Measurements from ENCODE around the gene MRPL51. TPM values are rescaled to one million over a fixed set of nuclear protein-coding genes. Genes with fewer than 3 reads are reported as not detected.

MRPL51 gene
- total RNA-seq, 1 donor = 68.8 TPM

- H3K9me3 ChIP-seq (ENCODE audit: low read depth, low read length) = no peaks in the 10 kb centered on the region
- H3K4me1 ChIP-seq (ENCODE audit: insufficient read depth, low read length) = peaks cover 45% of the 10 kb centered on the region
- H3K79me2 ChIP-seq (ENCODE audit: insufficient read depth, low read length) = peaks cover 31% of the 10 kb centered on the region
- H3K27me3 ChIP-seq (ENCODE audit: insufficient read depth, low read length) = no peaks in the 10 kb centered on the region
- peak overlapping the region; percentile 98 for H3K4me2 ChIP-seq (ENCODE audit: insufficient read depth, low read length)
- H2AFZ ChIP-seq (ENCODE audit: low read length) = no peak overlapping the region
- DNase-seq (ENCODE audit: insufficient read length, low spot score, missing footprints) = no peak
- H4K20me1 ChIP-seq (ENCODE audit: insufficient read depth, low read length) = peaks cover 57% of the 10 kb centered on the region
- no peak for TF ChIP-seq CTCF (IDR thresholded peaks at IDR 0.05; ENCODE audit: extremely low read depth, low read depth, low read length)
- H3K27ac ChIP-seq (ENCODE audit: low read depth, low read length) = peak overlapping the region; percentile 95
- H3K4me3 ChIP-seq (ENCODE audit: insufficient read depth, low read length) = peak overlapping the region; percentile 95
- H3K36me3 ChIP-seq (ENCODE audit: insufficient read depth, low read length) = peaks cover 64% of the 10 kb centered on the region
These were observed 42.6 kb upstream of the MRPL51 start for GRCh38 chr12:6535697-6535946.

- DNase-seq (ENCODE audit: insufficient read length, low spot score, missing footprints) = peak; percentile 97
- Histone ChIP-seq H3K36me3 (ENCODE audit: insufficient read depth, low read length) (peaks cover 69% of the 10 kb centered on the region), H3K4me3 (ENCODE audit: insufficient read depth, low read length) (peak overlapping the region; percentile 95), H2AFZ (ENCODE audit: low read length) (no peak overlapping the region), H3K9me3 (ENCODE audit: low read depth, low read length) (no peaks in the 10 kb centered on the region), H3K27me3 (ENCODE audit: insufficient read depth, low read length) (no peaks in the 10 kb centered on the region), H4K20me1 (ENCODE audit: insufficient read depth, low read length) (peaks cover 54% of the 10 kb centered on the region), H3K4me1 (ENCODE audit: insufficient read depth, low read length) (peaks cover 42% of the 10 kb centered on the region), H3K27ac (ENCODE audit: low read depth, low read length) (peak overlapping the region; percentile 95), H3K4me2 (ENCODE audit: insufficient read depth, low read length) (peak overlapping the region; percentile 98), H3K79me2 (ENCODE audit: insufficient read depth, low read length) (peaks cover 31% of the 10 kb centered on the region)
- no peak for TF ChIP-seq CTCF (IDR thresholded peaks at IDR 0.05; ENCODE audit: extremely low read depth, low read depth, low read length)
These were observed 42.1 kb upstream of the MRPL51 start for GRCh38 chr12:6534945-6535696.

- Histone ChIP-seq H3K36me3 (ENCODE audit: insufficient read depth, low read length) (peaks cover 69% of the 10 kb centered on the region), H3K27me3 (ENCODE audit: insufficient read depth, low read length) (no peaks in the 10 kb centered on the region), H3K79me2 (ENCODE audit: insufficient read depth, low read length) (peaks cover 31% of the 10 kb centered on the region), H3K27ac (ENCODE audit: low read depth, low read length) (peak overlapping the region; percentile 95), H4K20me1 (ENCODE audit: insufficient read depth, low read length) (peaks cover 49% of the 10 kb centered on the region), H3K4me1 (ENCODE audit: insufficient read depth, low read length) (peaks cover 38% of the 10 kb centered on the region), H2AFZ (ENCODE audit: low read length) (no peak overlapping the region), H3K4me3 (ENCODE audit: insufficient read depth, low read length) (peak overlapping the region; percentile 95), H3K9me3 (ENCODE audit: low read depth, low read length) (no peaks in the 10 kb centered on the region), H3K4me2 (ENCODE audit: insufficient read depth, low read length) (peak overlapping the region; percentile 98)
- peak; percentile 90 for DNase-seq (ENCODE audit: insufficient read length, low spot score, missing footprints)
- no peak for TF ChIP-seq CTCF (IDR thresholded peaks at IDR 0.05; ENCODE audit: extremely low read depth, low read depth, low read length)
These were observed 41.6 kb upstream of the MRPL51 start for GRCh38 chr12:6534695-6534944.

- peaks cover 31% of the 10 kb centered on the region for H3K79me2 ChIP-seq (ENCODE audit: insufficient read depth, low read length)
- peak within 1 kb of the TSS; percentile 98 for H3K4me2 ChIP-seq (ENCODE audit: insufficient read depth, low read length)
- no peak for TF ChIP-seq CTCF (IDR thresholded peaks at IDR 0.05; ENCODE audit: extremely low read depth, low read depth, low read length)
- H3K4me1 ChIP-seq (ENCODE audit: insufficient read depth, low read length) = peaks cover 38% of the 10 kb centered on the region
- H2AFZ ChIP-seq (ENCODE audit: low read length) = peak within 1 kb of the TSS; percentile 61
- H3K4me3 ChIP-seq (ENCODE audit: insufficient read depth, low read length) = peak within 1 kb of the TSS; percentile 95
- H3K27ac ChIP-seq (ENCODE audit: low read depth, low read length) = peak within 1 kb of the TSS; percentile 95
- H3K9me3 ChIP-seq (ENCODE audit: low read depth, low read length) = no peaks in the 10 kb centered on the region
- peaks cover 69% of the 10 kb centered on the region for H3K36me3 ChIP-seq (ENCODE audit: insufficient read depth, low read length)
- peak; percentile 97 for DNase-seq (ENCODE audit: insufficient read length, low spot score, missing footprints)
- H4K20me1 ChIP-seq (ENCODE audit: insufficient read depth, low read length) = peaks cover 46% of the 10 kb centered on the region
- no peaks in the 10 kb centered on the region for H3K27me3 ChIP-seq (ENCODE audit: insufficient read depth, low read length)
These were observed 41.0 kb upstream of the MRPL51 start, which contains the start of gene GAPDH for GRCh38 chr12:6533923-6534694. GAPDH (plus strand) TSS chr12:6534517; CDS start chr12:6534833, 316 bp downstream.

Measured in osteoblast (primary cell).